Mammary epithelial cell (primary cell): ENCODE data around the gene STPG3.

ENCODE experiments used
- EZH2 ChIP-seq: IDR thresholded peaks from 2 replicates; pipeline ENCODE4 v1.6.1; 2012; ENCODE audit warnings: low read length, inconsistent platforms, borderline replicate concordance
- TF ChIP-seq, protein P1 (sequence below), 2 donors: IDR thresholded peaks in 1 of 2; conservative IDR thresholded peaks in 1 of 2; 2 replicates each; pipeline ENCODE4 v1.5.1; 2011 to 2012; ENCODE audit warnings: inconsistent platforms in 2 of 2, low read length in 2 of 2, mild to moderate bottlenecking in 2 of 2, control low read depth in 1 of 2, low read depth in 1 of 2; ENCODE audit not compliant: insufficient read depth in 1 of 2; ENCODE audit errors: extremely low read depth in 1 of 2

DNA sequence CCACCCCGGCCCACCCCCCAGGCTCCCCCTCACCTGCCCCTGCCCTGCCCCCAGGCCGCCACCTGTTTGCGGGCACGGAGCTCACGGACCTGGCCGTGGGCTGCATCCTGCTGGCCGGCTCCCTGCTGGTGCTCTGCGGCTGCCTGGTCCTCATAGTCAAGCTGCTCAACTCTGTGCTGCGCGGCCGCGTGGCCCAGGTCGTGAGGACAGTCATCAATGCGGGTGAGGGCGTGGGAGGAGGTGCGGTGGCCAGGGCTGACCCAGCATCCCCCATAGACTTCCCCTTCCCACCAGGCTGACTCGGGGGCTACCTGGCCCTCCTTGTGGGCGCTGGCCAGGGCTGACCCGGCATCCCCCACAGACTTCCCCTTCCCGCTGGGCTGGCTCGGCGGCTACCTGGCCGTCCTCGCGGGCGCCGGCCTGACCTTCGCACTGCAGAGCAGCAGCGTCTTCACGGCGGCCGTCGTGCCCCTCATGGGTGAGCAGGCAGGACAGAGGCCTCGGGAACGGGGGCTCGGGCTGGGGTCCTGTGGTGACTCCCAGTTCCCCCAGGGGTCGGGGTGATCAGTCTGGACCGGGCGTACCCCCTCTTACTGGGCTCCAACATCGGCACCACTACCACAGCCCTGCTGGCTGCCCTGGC is 16.9 kb upstream of the STPG3 start:
- TF ChIP-seq, protein P1, sequence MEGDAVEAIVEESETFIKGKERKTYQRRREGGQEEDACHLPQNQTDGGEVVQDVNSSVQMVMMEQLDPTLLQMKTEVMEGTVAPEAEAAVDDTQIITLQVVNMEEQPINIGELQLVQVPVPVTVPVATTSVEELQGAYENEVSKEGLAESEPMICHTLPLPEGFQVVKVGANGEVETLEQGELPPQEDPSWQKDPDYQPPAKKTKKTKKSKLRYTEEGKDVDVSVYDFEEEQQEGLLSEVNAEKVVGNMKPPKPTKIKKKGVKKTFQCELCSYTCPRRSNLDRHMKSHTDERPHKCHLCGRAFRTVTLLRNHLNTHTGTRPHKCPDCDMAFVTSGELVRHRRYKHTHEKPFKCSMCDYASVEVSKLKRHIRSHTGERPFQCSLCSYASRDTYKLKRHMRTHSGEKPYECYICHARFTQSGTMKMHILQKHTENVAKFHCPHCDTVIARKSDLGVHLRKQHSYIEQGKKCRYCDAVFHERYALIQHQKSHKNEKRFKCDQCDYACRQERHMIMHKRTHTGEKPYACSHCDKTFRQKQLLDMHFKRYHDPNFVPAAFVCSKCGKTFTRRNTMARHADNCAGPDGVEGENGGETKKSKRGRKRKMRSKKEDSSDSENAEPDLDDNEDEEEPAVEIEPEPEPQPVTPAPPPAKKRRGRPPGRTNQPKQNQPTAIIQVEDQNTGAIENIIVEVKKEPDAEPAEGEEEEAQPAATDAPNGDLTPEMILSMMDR (conservative IDR thresholded peaks at IDR 0.05 in 1 of 2, IDR thresholded peaks at IDR 0.05 in 1 of 2; ENCODE audit: extremely low read depth in 1 of 2, insufficient read depth in 1 of 2, low read depth in 1 of 2, low read length in 2 of 2), result no peak
- no peak for TF ChIP-seq EZH2
